Raji (cell line): ENCODE measurements around the gene HMCN2.

Experiments
- POLR2A ChIP-seq: IDR thresholded peaks from 2 replicates; pipeline ENCODE4 v1.6.1; 2011; ENCODE audit warnings: low read depth, low read length, control low read depth; ENCODE audit not compliant: insufficient read depth

HMCN2 gene

GRCh38 chr9:130304643-130305042 is 39.1 kb downstream of the HMCN2 start:
- TF ChIP-seq POLR2A = no peak

GRCh38 chr9:130305381-130305780 is 39.8 kb downstream of the HMCN2 start:
- no peak for TF ChIP-seq POLR2A

- TF ChIP-seq POLR2A = no peak
Measured at GRCh38 chr9:130306823-130307666, 41.5 kb downstream of the HMCN2 start.

- no peak for TF ChIP-seq POLR2A
Measured at GRCh38 chr9:130307667-130307943, 42.0 kb downstream of the HMCN2 start.

- TF ChIP-seq POLR2A = no peak
Measured at GRCh38 chr9:130308081-130308571, 42.6 kb downstream of the HMCN2 start.

GRCh38 chr9:130309689-130310455 is 44.3 kb downstream of the HMCN2 start:
- no peak for TF ChIP-seq POLR2A

- no peak for TF ChIP-seq POLR2A
Measured at GRCh38 chr9:130310456-130310855, 44.9 kb downstream of the HMCN2 start.

GRCh38 chr9:130311003-130311402 is 45.4 kb downstream of the HMCN2 start:
- TF ChIP-seq POLR2A = no peak

GRCh38 chr9:130311408-130312140 is 46.0 kb downstream of the HMCN2 start:
- no peak for TF ChIP-seq POLR2A

GRCh38 chr9:130313103-130313858 is 47.7 kb downstream of the HMCN2 start:
- TF ChIP-seq POLR2A = no peak

GRCh38 chr9:130315446-130316226 is 50.1 kb downstream of the HMCN2 start:
- TF ChIP-seq POLR2A = no peak

GRCh38 chr9:130316430-130316829 is 50.9 kb downstream of the HMCN2 start:
- no peak for TF ChIP-seq POLR2A

GRCh38 chr9:130319300-130319699 is 53.7 kb downstream of the HMCN2 start:
- TF ChIP-seq POLR2A = no peak
